IMR-90 (cell line): Measurements from ENCODE around the gene PTPN11. TPM values are rescaled to one million over a fixed set of nuclear protein-coding genes. Genes with fewer than 3 reads are reported as not detected.

Experiments
- ATAC-seq: fragments of 200-7000 bp; cut with Tn5 transposase; 2 replicates; pipeline ENCODE4 v1.9.1; 2020; ENCODE audit warnings: low read depth, mild to moderate bottlenecking, moderate library complexity
- BruUV-seq: library from RNA; stranded (reverse); fragments of 400-500 nt; replicated peaks from 2 replicates; lab custom pipeline; 2021; lab: Mats Ljungman, UMichigan
- CTCF ChIA-PET: fragments of 300-600 bp; formaldehyde crosslinking; extraction: SDS; loops from one replicate; lab custom pipeline; 2021; ENCODE audit warnings: antibody characterized with exemption; lab: Yijun Ruan, JAX
- POLR2A ChIA-PET: fragments of 300-600 bp; sonication (Branson Sonifier 250); formaldehyde crosslinking; loops from one replicate; lab custom pipeline; 2022; ENCODE audit warnings: antibody characterized with exemption; ENCODE audit not compliant: unreplicated experiment; lab: Charles Lee
- DNase-seq: peaks from one replicate; pipeline ENCODE4 v3.0.0; 2013
- H2AFZ ChIP-seq: replicated peaks from 2 replicates; pipeline ENCODE3; 2013; ENCODE audit warnings: low read length, mild to moderate bottlenecking; ENCODE audit not compliant: poor library complexity
- H2AK5ac ChIP-seq: 2 replicates; pipeline ENCODE4 v1.6.1; 2013; ENCODE audit warnings: low read depth, low read length, inconsistent platforms
- H2AK9ac ChIP-seq: replicated peaks from 2 replicates; pipeline ENCODE3; 2013; ENCODE audit warnings: mild to moderate bottlenecking, low read depth, low read length, moderate library complexity; ENCODE audit not compliant: poor library complexity
- H2BK120ac ChIP-seq: 2 replicates; pipeline ENCODE4 v1.6.1; 2013; ENCODE audit warnings: low read depth, low read length, inconsistent platforms
- H2BK15ac ChIP-seq: 3 replicates; pipeline ENCODE4 v1.6.1; 2013; ENCODE audit warnings: low read depth, low read length, inconsistent platforms
- H2BK20ac ChIP-seq: 2 replicates; pipeline ENCODE4 v1.6.1; 2013; ENCODE audit warnings: low read depth, mild to moderate bottlenecking, inconsistent platforms, low read length, moderate library complexity
- H2BK5ac ChIP-seq: 2 replicates; pipeline ENCODE4 v1.6.1; 2013; ENCODE audit warnings: mild to moderate bottlenecking, low read depth, low read length, inconsistent platforms; ENCODE audit not compliant: poor library complexity, severe bottlenecking
- H3K14ac ChIP-seq: replicated peaks from 2 replicates; pipeline ENCODE4 v1.6.1; 2013; ENCODE audit warnings: low read depth, low read length, inconsistent platforms
- H3K18ac ChIP-seq: 2 replicates; pipeline ENCODE4 v1.6.1; 2013; ENCODE audit warnings: low read depth, low read length, control low read depth
- H3K23ac ChIP-seq: 2 replicates; pipeline ENCODE4 v1.6.1; 2013; ENCODE audit warnings: low read depth, low read length, inconsistent platforms
- H3K27ac ChIP-seq: 2 replicates; pipeline ENCODE4 v1.5.1; 2013; ENCODE audit warnings: mild to moderate bottlenecking, control low read depth, low read length; ENCODE audit not compliant: insufficient read depth
- H3K27me3 ChIP-seq: 2 replicates; pipeline ENCODE4 v1.6.1; 2013; ENCODE audit warnings: low read length; ENCODE audit not compliant: control insufficient read depth, insufficient read depth
- H3K36me3 ChIP-seq: 2 replicates; pipeline ENCODE4 v1.6.1; 2013; ENCODE audit warnings: low read length, mixed read lengths; ENCODE audit not compliant: control insufficient read depth, insufficient read depth
- H3K4ac ChIP-seq: 2 replicates; pipeline ENCODE4 v1.6.1; 2013; ENCODE audit warnings: low read depth, low read length, inconsistent platforms
- H3K4me1 ChIP-seq: 2 replicates; pipeline ENCODE4 v1.6.1; 2013; ENCODE audit warnings: low read length, mixed read lengths; ENCODE audit not compliant: control insufficient read depth, insufficient read depth
- H3K4me2 ChIP-seq: 2 replicates; pipeline ENCODE4 v1.6.1; 2013; ENCODE audit warnings: low read depth, mild to moderate bottlenecking, control low read depth, low read length, moderate library complexity
- H3K4me3 ChIP-seq: 2 replicates; pipeline ENCODE4 v1.5.1; 2013; ENCODE audit warnings: low read depth, mild to moderate bottlenecking, control low read depth, low read length, moderate library complexity; ENCODE audit not compliant: insufficient read depth
- H3K56ac ChIP-seq: 2 replicates; pipeline ENCODE4 v1.6.1; 2013; ENCODE audit warnings: low read length, inconsistent platforms; ENCODE audit not compliant: insufficient read depth; ENCODE audit errors: extremely low read depth
- H3K79me1 ChIP-seq, 2 experiments: 2 replicates each; pipeline ENCODE4 v1.6.1; 2013; ENCODE audit warnings: low read length in 2 of 2, inconsistent platforms in 1 of 2, low read depth in 1 of 2
- H3K9ac ChIP-seq: 2 replicates; pipeline ENCODE4 v1.6.1; 2013; ENCODE audit warnings: low read depth, low read length, control low read depth
- H3K9me1 ChIP-seq: 2 replicates; pipeline ENCODE4 v1.6.1; 2013; ENCODE audit warnings: low read length, inconsistent platforms; ENCODE audit not compliant: insufficient read depth
- H3K9me3 ChIP-seq: 2 replicates; pipeline ENCODE4 v1.6.1; 2013; ENCODE audit warnings: low read length; ENCODE audit not compliant: control insufficient read depth, insufficient read depth
- H4K20me1 ChIP-seq: 2 replicates; pipeline ENCODE4 v1.6.1; 2013; ENCODE audit warnings: low read length, inconsistent platforms; ENCODE audit not compliant: insufficient read depth
- H4K5ac ChIP-seq: 2 replicates; pipeline ENCODE4 v1.6.1; 2013; ENCODE audit warnings: mild to moderate bottlenecking, low read depth, low read length, control low read depth
- H4K8ac ChIP-seq, 2 experiments: 2 replicates each; pipeline ENCODE4 v1.6.1; 2013; ENCODE audit warnings: low read depth in 2 of 2, low read length in 2 of 2, control low read depth in 1 of 2, inconsistent platforms in 1 of 2
- H4K91ac ChIP-seq: 2 replicates; pipeline ENCODE4 v1.6.1; 2013; ENCODE audit warnings: low read depth, low read length, inconsistent platforms; ENCODE audit not compliant: insufficient read depth
- CHD1 ChIP-seq: IDR thresholded peaks from 2 replicates; pipeline ENCODE4 v1.6.1; 2012; ENCODE audit warnings: low read depth, low read length, improper control_type of control experiment
- CTCF ChIP-seq: conservative IDR thresholded peaks from 2 replicates; pipeline ENCODE4 v1.5.1; 2012; ENCODE audit warnings: mild to moderate bottlenecking, low read depth, low read length, improper control_type of control experiment
- FOS ChIP-seq: fragments of 150-350 bp; IDR thresholded peaks from 2 replicates; pipeline ENCODE4 v1.6.1; 2016; ENCODE audit warnings: low read depth, low read length
- MAFK ChIP-seq: IDR thresholded peaks from 2 replicates; pipeline ENCODE4 v1.6.1; 2012; ENCODE audit warnings: low read depth, low read length, improper control_type of control experiment
- MAZ ChIP-seq: IDR thresholded peaks from 2 replicates; pipeline ENCODE4 v1.6.1; 2012; ENCODE audit warnings: low read depth, mild to moderate bottlenecking, low read length, improper control_type of control experiment, moderate library complexity, borderline replicate concordance
- MXI1 ChIP-seq: IDR thresholded peaks from 2 replicates; pipeline ENCODE4 v1.6.1; 2012; ENCODE audit warnings: low read depth, mild to moderate bottlenecking, low read length, moderate library complexity, borderline replicate concordance
- NFE2L2 ChIP-seq: fragments of 150-350 bp; IDR thresholded peaks from 2 replicates; pipeline ENCODE4 v1.6.1; 2016; ENCODE audit warnings: low read depth, mild to moderate bottlenecking, low read length
- RAD21 ChIP-seq: IDR thresholded peaks from 2 replicates; pipeline ENCODE4 v1.6.1; 2012; ENCODE audit warnings: low read length, improper control_type of control experiment
- RCOR1 ChIP-seq: IDR thresholded peaks from 2 replicates; pipeline ENCODE4 v1.6.1; 2012; ENCODE audit warnings: mild to moderate bottlenecking, low read length, improper control_type of control experiment; ENCODE audit not compliant: insufficient replicate concordance
- RFX5 ChIP-seq: IDR thresholded peaks from 2 replicates; pipeline ENCODE4 v1.8.0; 2012; ENCODE audit warnings: low read depth, mild to moderate bottlenecking, low read length, moderate library complexity
- SMC3 ChIP-seq: fragments of 150-350 bp; IDR thresholded peaks from 2 replicates; pipeline ENCODE4 v1.6.1; 2016; ENCODE audit warnings: low read depth, mild to moderate bottlenecking, antibody characterized with exemption, low read length, moderate library complexity
- USF2 ChIP-seq: fragments of 150-350 bp; IDR thresholded peaks from 2 replicates; pipeline ENCODE4 v1.6.1; 2017; ENCODE audit warnings: mild to moderate bottlenecking, antibody characterized with exemption, low read length, low read depth
- WGBS, 2 experiments: methylation state at CpG; one replicate each; pipeline versions ENCODE4 v1.1.5 to v1.1.7; 2013; ENCODE audit warnings: missing lambda C conversion rate in 2 of 2; ENCODE audit not compliant: insufficient read length in 1 of 2; ENCODE audit errors: extremely low coverage in 2 of 2; 5-methylcytosine and 5-hydroxymethylcytosine counted together
- dilution Hi-C: fragments of 300-500 bp; cut with HindIII; formaldehyde crosslinking; loops from one replicate; pipeline ENCODE4 v1.14.3; 2018; ENCODE audit warnings: low sequenced_read_pairs; ENCODE audit not compliant: unreplicated experiment
- in situ Hi-C: fragments of 300-500 bp; cut with MboI; formaldehyde crosslinking; loops from 3 replicates; pipeline ENCODE4 v1.14.3; 2019; ENCODE audit warnings: low sequenced_read_pairs, inconsistent platforms, mixed read lengths
- intact Hi-C: fragments of 100-400 bp; cut with micrococcal nuclease; formaldehyde crosslinking; loops from 2 replicates; pipeline ENCODE4 v1.10.0; 2022
- polyA plus RNA-seq, 3 experiments: library from polyadenylated mRNA; depleted of rRNA; stranded (reverse); fragments of >200 nt; gene quantifications; 2 replicates each; pipeline ENCODE4 v1.2.3, GENCODE V29; 2012; ENCODE audit warnings: low replicate concordance in 1 of 3
- total RNA-seq: library from RNA; depleted of rRNA; stranded (reverse); fragments of >200 nt; gene quantifications from 2 replicates; pipeline ENCODE4 v1.2.3, GENCODE V29; 2012

PTPN11 gene
- total and polyA plus RNA-seq, 2 of the 4 experiments (the other 2 are of a cell fraction) = 52.9 to 135 TPM

GRCh38 chr12:112498580-112498979 lies 79.8 kb downstream of the PTPN11 start:
- H2BK5ac ChIP-seq = no peak overlapping the region
- POLR2A ChIA-PET = no interaction called here
- no peaks in the 10 kb centered on the region for H3K9me3 ChIP-seq
- BruUV-seq = no TSS peak
- dilution Hi-C loops = no loop called here
- intact Hi-C loops = no loop called here
- peaks cover 0 to 14% of the 10 kb centered on the region in 2 experiments; a peak in 1 of 4 replicates for H3K79me1 ChIP-seq
- H3K36me3 ChIP-seq = peaks cover 23% of the 10 kb centered on the region
- H3K9ac ChIP-seq = no peak overlapping the region
- no peaks in the 10 kb centered on the region for H3K27me3 ChIP-seq
- ATAC-seq = no peak
- H2BK15ac ChIP-seq = no peak overlapping the region
- H4K91ac ChIP-seq = no peak overlapping the region
- H3K4me2 ChIP-seq = no peak overlapping the region
- WGBS, 2 experiments = no CpG with 5 or more reads among the region's 1 CpG
- no peak overlapping the region for H3K14ac ChIP-seq
- no peak overlapping the region for H3K56ac ChIP-seq
- H2BK120ac ChIP-seq = no peak overlapping the region
- H3K23ac ChIP-seq = no peak overlapping the region
- H4K20me1 ChIP-seq = no peaks in the 10 kb centered on the region
- no peak overlapping the region for H2AK9ac ChIP-seq
- in situ Hi-C loops = no loop called here
- H2BK20ac ChIP-seq = no peak overlapping the region
- H3K4me1 ChIP-seq = no peaks in the 10 kb centered on the region
- H3K9me1 ChIP-seq = no peaks in the 10 kb centered on the region
- no peak overlapping the region for H3K4ac ChIP-seq
- H4K5ac ChIP-seq = no peak overlapping the region
- no peak for DNase-seq
- no peak overlapping the region for H2AK5ac ChIP-seq
- no peak overlapping the region for H4K8ac ChIP-seq
- H3K18ac ChIP-seq = no peak overlapping the region
- CTCF ChIA-PET = no interaction called here
- H3K27ac ChIP-seq = no peak overlapping the region
- TF ChIP-seq SMC3 (no peak), MAFK (no peak), FOS (no peak), RCOR1 (no peak), MAZ (no peak), NFE2L2 (no peak), MXI1 (no peak), CTCF (no peak), RAD21 (no peak), RFX5 (no peak), USF2 (no peak), CHD1 (no peak)
- no peak overlapping the region for H3K4me3 ChIP-seq
- no peak overlapping the region for H2AFZ ChIP-seq
